GM23338 (cell line): ENCODE measurements around the gene TSHZ2. TPM values are rescaled to one million over a fixed set of nuclear protein-coding genes. Genes with fewer than 3 reads are reported as not detected.

Source experiments
- ATAC-seq: fragments of 200-7000 bp; cut with Tn5 transposase; 3 replicates; pipeline ENCODE4 v1.9.1; 2020
- DNase-seq: peaks from one replicate; pipeline ENCODE4 v3.0.0-alpha.2; 2015; ENCODE audit warnings: low spot score
- H2AFZ ChIP-seq: fragments of 200-600 bp; sonication (generic); 2 replicates; pipeline ENCODE4 v1.8.0; 2016; ENCODE audit warnings: antibody characterized with exemption, mild to moderate bottlenecking, moderate library complexity
- H3F3A ChIP-seq: fragments of 200-600 bp; sonication (generic); replicated peaks from 2 replicates; pipeline ENCODE4 v1.8.0; 2017; ENCODE audit warnings: antibody characterized with exemption, mixed run types, low read depth
- H3K27ac ChIP-seq: fragments of 200-600 bp; sonication (generic); 2 replicates; pipeline ENCODE4 v1.6.1; 2016; ENCODE audit warnings: low read depth
- H3K27me3 ChIP-seq: fragments of 200-600 bp; sonication (generic); 2 replicates; pipeline ENCODE4 v1.8.0; 2016; ENCODE audit warnings: mild to moderate bottlenecking, mixed run types, moderate library complexity; ENCODE audit not compliant: insufficient read depth
- H3K36me3 ChIP-seq: fragments of 200-600 bp; sonication (generic); 2 replicates; pipeline ENCODE4 v1.8.0; 2016; ENCODE audit warnings: mild to moderate bottlenecking; ENCODE audit not compliant: insufficient read depth
- H3K4me1 ChIP-seq: fragments of 200-600 bp; sonication (generic); 2 replicates; pipeline ENCODE4 v1.8.0; 2016; ENCODE audit warnings: mild to moderate bottlenecking, moderate library complexity; ENCODE audit not compliant: insufficient read depth
- H3K4me2 ChIP-seq: fragments of 200-600 bp; sonication (generic); 2 replicates; pipeline ENCODE4 v1.7.1; 2017; ENCODE audit warnings: mixed run types
- H3K4me3 ChIP-seq: fragments of 200-600 bp; sonication (generic); 2 replicates; pipeline ENCODE4 v1.6.1; 2016; ENCODE audit warnings: mixed run types
- H3K79me2 ChIP-seq: fragments of 200-600 bp; sonication (generic); replicated peaks from 2 replicates; pipeline ENCODE4 v1.8.0; 2017; ENCODE audit warnings: mild to moderate bottlenecking; ENCODE audit not compliant: insufficient read depth
- H3K9me2 ChIP-seq: fragments of 200-600 bp; sonication (generic); 2 replicates; pipeline ENCODE4 v1.8.0; 2017; ENCODE audit not compliant: insufficient read depth
- H4K20me1 ChIP-seq: fragments of 200-600 bp; sonication (generic); replicated peaks from 2 replicates; pipeline ENCODE4 v1.8.0; 2017; ENCODE audit warnings: mild to moderate bottlenecking; ENCODE audit not compliant: insufficient read depth
- H3K27ac Mint-ChIP-seq: 2 replicates; pipeline ENCODE4 v1.8.0; 2020; ENCODE audit warnings: inconsistent platforms, mild to moderate bottlenecking, moderate library complexity, mixed read lengths
- H3K27me3 Mint-ChIP-seq: 3 replicates; pipeline ENCODE4 v1.8.0; 2022; ENCODE audit warnings: low read depth, mild to moderate bottlenecking, moderate library complexity, mixed read lengths, inconsistent platforms; ENCODE audit not compliant: insufficient read depth, poor library complexity
- H3K36me3 Mint-ChIP-seq: 3 replicates; pipeline ENCODE4 v1.8.0; 2021; ENCODE audit warnings: low read depth, mild to moderate bottlenecking, inconsistent platforms, moderate library complexity, mixed read lengths
- H3K4me1 Mint-ChIP-seq: 3 replicates; pipeline ENCODE4 v1.8.0; 2020; ENCODE audit warnings: mild to moderate bottlenecking, inconsistent platforms, mixed read lengths
- H3K4me3 Mint-ChIP-seq: 3 replicates; pipeline ENCODE4 v1.8.0; 2021; ENCODE audit warnings: moderate library complexity, mild to moderate bottlenecking, inconsistent platforms, mixed read lengths
- H3K9me3 Mint-ChIP-seq: 3 replicates; pipeline ENCODE4 v1.8.0; 2020; ENCODE audit warnings: moderate library complexity, mild to moderate bottlenecking, inconsistent platforms, mixed read lengths
- NANOG ChIP-seq: IDR thresholded peaks from 2 replicates; pipeline ENCODE4 v1.6.1; 2016; ENCODE audit warnings: antibody characterized with exemption, borderline replicate concordance
- REST ChIP-seq: IDR thresholded peaks from one replicate; pipeline ENCODE4 v1.6.1; 2018; ENCODE audit warnings: antibody characterized with exemption; ENCODE audit not compliant: unreplicated experiment
- ZNF462 ChIP-seq: fragments of 250-450 bp; sonication (Bioruptor Pico); IDR thresholded peaks from 2 replicates; pipeline ENCODE4 v1.5.0; 2020; ENCODE audit warnings: mild to moderate bottlenecking, moderate library complexity
- polyA plus RNA-seq: library from polyadenylated mRNA; unstranded; fragments of >200 nt; fragmentation: Nextera tagmentation; extraction: Ambion mirVana; gene quantifications from 2 replicates; pipeline ENCODE4 v1.2.1, GENCODE V29; 2016
- total RNA-seq: library from RNA; depleted of rRNA; stranded (reverse); fragments of >200 nt; shearing (Covaris generic); gene quantifications from 2 replicates; pipeline ENCODE4 v1.2.3, GENCODE V29; 2014

The TSHZ2 gene
- total and polyA plus RNA-seq, 2 experiments from 2014 or later: 0.49 to 1.3 TPM

- Histone ChIP-seq H3K36me3 (no peaks in the 10 kb centered on the region), H3K27me3 (no peaks in the 10 kb centered on the region), H3F3A (no peaks in the 10 kb centered on the region), H3K4me2 (no peak overlapping the region), H3K27ac (no peak overlapping the region), H2AFZ (no peak overlapping the region), H4K20me1 (no peaks in the 10 kb centered on the region), H3K79me2 (no peaks in the 10 kb centered on the region), H3K4me3 (no peak overlapping the region), H3K4me1 (peaks cover 7% of the 10 kb centered on the region), H3K9me2 (no peaks in the 10 kb centered on the region)
- DNase-seq (no peak), ATAC-seq (no peak)
- H3K27me3 Mint-ChIP-seq: peaks cover 1% of the 10 kb centered on the region
- TF ChIP-seq ZNF462 (CRISPR knock-in tag) (no peak), REST (no peak), NANOG (no peak)
- no peak overlapping the region for H3K27ac Mint-ChIP-seq
- peaks cover 10% of the 10 kb centered on the region for H3K4me1 Mint-ChIP-seq
- H3K9me3 Mint-ChIP-seq: no peaks in the 10 kb centered on the region; the same call in 2 of the 3 replicates
- no peaks in the 10 kb centered on the region for H3K36me3 Mint-ChIP-seq
- no peak overlapping the region for H3K4me3 Mint-ChIP-seq
These were observed 191.3 kb downstream of the TSHZ2 start for GRCh38 chr20:53163486-53163885.
